Activated T-cell treated with anti-CD3 and anti-CD28 coated beads for 48 hours (primary cell): ENCODE data around the gene PTMA.
"Not testable (repeated sequence)": the region's sequence is repeated elsewhere in the genome, so short reads cannot be mapped to it uniquely, and the experiment has no call there.

ENCODE experiments used
- DNase-seq: peaks from one replicate; pipeline ENCODE4 v3.0.0-alpha.2; 2020; ENCODE audit warnings: low read depth

PTMA gene, protein sequence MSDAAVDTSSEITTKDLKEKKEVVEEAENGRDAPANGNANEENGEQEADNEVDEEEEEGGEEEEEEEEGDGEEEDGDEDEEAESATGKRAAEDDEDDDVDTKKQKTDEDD

DNA sequence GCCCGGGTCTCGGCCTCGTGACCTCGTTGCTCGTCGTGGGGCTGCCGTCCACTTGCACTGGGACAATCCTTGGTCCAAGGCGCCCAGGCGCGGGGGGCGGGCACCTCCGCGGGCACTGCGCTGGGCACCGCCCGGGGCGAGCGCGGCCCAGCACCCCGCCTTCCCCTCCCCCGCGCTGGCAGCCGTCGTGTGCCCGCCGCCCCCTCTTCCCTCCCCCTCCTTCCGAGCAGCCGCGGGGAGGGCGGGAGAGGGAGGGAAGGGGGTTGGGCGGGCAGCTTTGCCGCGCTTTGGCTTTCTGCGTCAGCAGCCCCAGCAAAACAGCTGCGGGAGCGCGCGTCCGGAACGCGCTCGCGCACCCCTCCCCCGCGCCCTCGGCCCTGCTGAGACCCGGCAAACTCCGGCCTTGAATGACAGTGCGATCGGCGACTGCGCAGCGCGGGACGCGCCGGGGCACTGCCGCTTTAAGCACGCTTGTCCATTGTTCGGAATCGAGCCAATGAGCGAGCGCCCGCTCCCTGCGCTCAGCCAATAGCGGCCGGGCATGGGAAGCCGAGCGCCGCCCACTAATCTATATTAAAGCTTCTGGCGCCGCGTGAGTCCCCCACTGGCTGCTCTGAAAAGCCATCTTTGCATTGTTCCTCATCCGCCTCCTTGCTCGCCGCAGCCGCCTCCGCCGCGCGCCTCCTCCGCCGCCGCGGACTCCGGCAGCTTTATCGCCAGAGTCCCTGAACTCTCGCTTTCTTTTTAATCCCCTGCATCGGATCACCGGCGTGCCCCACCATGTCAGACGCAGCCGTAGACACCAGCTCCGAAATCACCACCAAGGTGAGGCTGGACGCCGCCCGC lies at the start of gene PTMA:
Gene PTMA, plus strand, starts transcription at position 599 of the 846 bp plus-strand sequence. Its CDS starts 182 bp downstream, at position 781.
- peak; percentile 100 for DNase-seq

DNA sequence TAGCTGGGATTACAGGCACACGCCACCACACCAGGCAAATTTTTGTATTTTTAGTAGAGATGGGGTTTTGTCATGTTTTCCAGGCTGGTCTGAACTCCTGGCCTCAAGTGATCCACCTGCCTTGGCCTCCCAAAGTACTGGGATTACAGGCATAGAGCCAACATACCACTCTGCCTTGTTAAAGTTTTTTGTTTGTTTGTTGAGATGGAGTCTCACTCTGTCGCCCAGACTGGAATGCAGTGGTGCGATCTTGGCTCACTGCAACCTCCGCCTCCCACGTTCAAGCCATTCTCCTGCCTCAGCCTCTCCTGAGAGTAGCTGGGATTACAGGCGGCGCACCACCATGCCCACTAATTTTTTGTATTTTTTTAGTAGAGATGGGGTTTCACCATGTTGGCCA lies 48.3 kb upstream of the PTMA start:
- not testable (repeated sequence) for DNase-seq

DNA sequence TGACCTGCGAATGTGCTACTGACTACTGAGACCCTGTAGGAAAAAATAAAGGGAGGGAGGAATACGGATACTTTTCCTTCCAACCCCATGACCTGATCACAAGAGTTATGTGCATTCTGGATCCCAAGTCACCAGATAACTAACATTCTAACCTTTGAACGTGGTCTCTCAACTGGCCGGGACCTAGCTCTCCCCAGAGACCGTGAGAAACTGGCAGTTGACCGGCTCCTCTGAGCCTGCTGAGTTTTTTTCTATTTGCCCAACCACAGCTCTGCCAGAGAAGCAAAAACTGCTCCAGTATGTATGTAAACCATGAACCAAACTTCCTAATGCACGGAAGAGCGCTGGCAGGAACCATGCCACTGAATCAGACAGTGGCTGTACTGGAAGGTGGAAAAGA lies 47.5 kb upstream of the PTMA start:
- DNase-seq, result no peak

DNA sequence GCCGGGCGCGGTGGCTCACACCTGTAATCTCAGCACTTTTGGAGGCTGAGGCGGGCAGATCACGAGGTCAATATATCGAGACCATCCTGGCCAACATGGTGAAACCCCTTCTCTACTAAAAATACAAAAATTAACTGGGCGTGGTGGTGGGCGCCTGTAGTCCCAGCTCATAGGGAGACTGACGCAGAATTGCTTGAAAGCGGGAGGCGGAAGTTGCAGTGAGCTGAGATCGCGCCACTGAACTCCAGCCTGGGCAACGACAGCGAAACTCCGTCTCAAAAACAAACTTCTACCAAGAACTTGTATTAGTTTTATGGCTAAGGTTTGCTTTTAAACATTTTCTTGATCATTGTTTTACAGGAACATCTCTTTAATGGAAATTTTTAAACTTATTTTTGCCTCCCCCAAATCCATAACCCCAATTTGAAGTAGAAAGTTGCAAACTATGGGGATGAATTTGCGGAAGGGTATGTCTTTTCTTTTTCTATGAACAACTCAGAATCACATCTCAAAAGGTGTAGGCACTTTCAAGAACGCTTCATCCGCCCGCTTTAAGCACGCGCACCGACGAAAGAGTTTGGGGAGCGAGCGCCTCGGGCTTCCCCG lies 46.8 kb upstream of the PTMA start:
- no peak for DNase-seq

DNA sequence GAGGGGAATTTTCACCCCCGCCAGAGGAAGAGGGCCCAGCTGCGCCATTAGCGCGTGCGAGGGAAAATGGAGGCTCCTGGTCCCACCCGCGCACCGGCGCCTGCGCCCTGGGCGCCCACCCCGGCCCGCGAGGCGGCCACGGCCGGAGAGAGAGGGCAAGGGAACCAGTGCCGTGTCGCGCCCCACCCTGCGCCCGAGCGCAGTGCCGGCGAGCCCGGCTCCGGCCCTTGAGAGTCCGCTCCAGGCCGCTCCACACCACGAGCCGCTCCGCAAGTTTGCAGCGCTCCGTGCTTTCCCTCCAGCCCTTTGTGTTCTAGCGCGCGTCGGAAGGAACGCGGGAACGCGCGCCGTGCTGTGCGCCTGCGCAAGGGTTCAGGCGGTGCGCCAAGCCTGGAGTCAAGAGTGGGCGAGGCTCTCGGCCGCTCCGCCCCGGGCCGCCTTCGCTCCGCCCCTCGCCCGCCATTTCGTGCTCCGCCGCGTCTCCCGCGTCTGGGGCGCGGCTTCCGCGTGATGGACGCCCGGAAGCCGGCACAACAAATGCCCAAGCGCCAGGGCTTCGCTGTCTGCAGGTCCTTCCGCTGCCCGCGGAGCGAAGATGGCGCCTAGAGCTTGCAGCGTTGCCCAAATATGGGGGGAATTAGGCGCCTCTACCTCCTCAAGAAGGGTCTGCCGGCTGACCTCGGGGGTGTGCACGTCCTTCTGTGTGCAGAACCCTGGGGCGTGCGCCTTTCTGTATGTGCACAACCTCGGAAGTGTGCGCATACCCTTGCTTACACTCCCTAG lies 46.1 kb upstream of the PTMA start:
- DNase-seq, result peak; percentile 98

DNA sequence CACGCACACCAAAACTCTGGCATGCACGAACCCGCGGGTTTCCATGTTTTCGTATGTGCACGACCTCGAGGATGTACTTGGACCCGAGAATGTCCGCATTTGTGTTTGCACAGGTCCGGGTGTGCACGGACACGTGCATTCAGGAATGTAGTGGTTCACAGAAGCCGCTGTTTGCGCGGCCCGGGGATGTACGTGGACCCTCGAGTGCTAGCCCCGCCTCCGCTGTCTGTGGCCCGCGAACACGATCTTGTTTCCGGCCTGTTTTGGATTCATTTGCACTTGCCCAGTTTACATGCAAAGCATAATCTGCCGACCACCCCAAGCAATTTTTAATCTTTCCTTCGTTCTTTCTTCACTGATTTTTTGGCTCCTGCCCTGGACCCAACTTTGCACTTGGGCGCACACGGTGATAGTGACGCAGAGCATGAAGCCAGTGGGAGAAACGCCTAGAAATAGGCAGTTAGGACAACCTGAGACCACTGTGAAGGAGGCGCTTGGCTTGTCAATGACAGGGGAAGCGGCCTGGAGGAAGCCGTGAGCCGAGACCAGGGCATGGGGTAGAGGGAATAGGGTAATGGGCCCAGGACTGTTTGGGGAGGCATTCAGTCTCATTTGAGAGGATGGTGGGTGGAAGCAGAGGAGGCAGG lies 45.4 kb upstream of the PTMA start:
- no peak for DNase-seq

DNA sequence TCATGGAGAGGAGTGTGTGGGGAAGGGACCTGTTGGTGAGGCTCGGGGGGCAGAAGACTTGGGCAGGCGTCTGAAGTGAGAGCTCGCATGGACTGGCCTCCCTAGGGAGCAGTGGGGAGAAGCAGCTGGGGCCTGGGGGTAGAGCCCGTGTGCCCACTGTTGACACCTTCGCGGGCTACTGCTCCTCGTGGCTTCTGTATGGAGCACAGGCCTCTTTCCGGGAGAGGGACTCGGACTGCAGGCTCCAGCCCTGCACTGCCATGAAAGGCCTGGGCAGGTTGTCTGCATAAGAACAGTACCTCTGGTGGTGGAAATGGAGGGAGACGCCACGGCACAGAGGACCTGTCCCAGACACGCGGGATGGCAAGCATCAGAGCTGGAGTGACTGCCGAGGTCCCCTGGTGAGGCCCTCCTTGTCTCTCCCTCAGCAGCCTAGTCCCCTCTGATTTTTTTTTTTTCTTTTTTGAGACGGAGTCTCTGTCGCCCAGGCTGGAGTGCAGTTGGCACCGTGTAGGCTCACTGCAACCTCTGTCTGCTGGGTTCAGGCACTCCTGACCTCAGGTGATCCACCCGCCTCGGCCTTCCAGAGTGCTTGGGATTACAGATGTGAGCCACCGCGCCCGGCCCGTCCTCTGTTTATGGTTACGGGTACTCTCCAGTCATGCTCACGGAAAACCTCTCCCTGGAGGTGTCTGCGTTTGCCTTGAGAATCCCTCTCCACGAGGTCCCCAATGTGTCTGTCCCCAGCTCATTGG lies 44.7 kb upstream of the PTMA start:
- DNase-seq, result no peak

DNA sequence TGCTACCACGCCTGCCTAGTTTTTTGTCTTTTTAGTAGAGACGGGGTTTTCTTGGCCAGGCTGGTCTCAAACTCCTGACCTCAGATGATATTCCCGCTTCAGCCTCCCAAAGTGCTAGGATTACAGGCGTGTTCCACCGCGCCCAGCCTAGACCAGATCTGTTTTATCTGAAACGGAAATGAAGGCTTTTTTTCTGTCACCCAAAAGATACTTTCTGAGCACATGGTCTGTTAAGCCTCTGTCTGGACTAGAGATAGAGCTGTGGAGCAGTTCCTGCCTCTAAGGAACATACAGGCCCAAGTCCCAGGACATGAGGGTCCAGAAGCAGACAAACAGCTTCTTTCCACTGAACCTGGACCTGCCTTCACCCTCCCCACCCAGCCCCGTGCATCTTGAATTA lies 43.6 kb upstream of the PTMA start:
- no peak for DNase-seq

DNA sequence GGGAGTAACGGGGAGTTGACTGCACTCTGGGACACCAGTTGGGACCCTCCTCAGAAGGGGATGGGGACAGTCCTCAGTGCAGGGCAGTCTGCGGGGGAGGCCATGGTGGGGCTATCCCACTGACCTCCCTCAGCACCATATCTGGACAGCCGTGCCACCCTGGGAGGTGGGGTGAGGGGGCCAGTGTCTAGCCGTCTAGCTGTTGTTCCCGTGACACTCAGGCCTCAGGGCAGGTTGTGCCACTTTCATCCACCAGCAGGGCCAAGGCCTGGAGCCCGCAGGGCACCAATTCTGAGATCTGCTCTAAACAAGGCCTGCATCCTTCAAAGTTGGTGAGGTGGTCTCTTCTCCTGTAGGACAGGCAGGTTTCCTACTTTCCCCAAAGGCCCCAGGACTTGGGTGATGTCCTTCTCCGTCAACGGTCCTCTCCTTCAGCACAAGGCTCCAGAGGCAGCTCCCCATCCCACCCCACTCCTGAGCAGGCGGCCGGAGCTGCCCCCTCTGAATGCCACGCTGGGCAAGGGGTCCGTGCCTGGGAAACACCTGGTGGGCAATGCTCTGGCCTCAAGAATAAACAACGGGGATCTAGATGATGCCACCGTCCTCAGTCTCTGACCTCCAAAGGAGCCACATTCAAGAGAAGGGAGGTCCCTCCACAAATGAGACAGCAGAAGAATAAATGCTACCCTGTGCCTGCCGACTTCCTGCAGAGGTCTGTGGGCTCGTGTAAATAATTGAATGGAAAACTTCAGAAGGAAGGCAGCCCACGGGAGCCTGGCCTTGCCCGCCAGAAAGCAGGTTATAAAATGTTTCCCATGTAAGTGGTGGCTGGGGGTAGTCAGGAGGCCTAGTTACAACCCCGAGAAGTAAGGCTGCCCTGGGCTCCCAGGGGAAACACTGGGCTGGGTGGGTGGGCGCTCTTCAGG lies 42.8 kb upstream of the PTMA start:
- DNase-seq, result no peak

DNA sequence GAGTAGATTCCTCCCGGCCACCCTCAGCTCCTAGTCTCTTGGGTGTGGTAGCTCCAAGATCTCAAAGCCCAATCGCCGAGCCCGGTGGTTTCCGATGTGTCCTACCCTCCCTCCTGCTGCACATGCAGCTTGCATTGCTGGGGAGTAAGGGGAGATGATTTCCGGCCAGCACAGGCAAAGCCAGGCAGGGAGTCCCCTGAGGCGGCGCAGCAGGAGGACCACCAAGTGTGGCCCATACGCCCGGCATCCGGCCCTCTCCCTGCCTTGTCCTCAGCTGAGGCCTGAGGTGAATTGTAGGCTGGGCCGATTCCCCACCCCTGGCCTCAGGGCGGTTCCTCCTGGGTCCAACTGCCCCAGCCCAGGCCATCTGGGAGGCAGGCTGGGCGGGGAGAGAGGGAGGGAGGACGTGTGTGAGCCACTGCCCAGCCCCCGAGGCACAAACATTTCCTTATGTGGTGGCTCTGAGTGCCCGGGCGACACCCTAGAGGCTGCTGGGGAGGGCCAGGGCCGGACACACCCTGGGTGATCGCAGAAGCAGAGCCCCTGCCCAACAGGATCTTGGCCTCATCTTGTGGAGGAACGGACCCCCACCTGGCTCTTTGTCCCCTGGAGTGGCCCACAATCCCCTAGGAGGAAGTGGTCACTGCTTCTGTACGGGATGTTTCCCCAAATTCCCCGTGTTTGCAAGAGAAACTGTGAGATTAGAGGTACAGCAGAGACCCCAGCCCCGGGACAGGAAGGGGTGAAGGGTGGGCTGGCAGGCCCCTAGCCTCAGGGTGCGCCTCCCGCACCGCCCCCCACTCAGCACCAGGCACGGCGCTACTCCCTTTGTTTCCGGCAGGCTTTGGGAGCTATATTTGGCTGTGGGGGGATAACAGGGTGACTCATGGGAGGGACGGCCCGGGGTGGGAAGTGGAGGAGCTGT lies 41.9 kb upstream of the PTMA start:
- no peak for DNase-seq

DNA sequence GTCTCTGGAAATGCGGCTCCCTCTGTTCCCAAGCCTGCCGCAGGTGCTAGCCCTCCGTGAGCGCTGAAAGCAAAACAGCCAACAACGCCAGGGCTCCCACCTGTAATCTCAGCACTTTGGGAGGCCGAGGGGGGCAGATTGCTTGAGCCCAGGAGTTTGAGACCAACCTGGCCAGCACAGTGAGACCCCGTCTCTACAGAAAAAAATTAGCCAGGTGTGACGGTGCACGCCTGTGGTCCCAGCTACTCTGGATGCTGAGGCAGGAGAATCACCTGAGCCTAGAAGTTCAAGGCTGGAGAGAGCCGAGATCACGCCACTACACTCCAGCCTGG lies 41.3 kb upstream of the PTMA start:
- DNase-seq, result no peak

DNA sequence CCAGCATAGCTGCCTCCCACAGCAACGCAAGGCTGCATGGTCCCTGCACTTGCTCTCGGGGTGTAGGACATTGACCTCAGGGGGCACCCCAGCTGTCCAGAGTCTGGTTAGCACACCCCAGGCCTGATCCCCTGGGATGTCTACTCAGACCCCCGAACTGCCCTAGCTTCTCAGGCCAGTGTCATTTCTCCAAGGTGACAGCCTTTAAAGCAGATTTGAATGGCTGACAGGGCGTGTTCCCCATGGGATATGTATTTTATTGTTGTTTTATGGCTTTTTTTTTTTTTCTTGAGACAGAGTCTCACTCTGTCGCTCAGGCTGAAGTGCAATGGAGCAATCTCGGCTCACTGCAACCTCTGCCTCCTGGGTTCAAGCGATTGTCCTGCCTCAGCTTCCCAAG lies 40.8 kb upstream of the PTMA start:
- DNase-seq, result no peak

DNA sequence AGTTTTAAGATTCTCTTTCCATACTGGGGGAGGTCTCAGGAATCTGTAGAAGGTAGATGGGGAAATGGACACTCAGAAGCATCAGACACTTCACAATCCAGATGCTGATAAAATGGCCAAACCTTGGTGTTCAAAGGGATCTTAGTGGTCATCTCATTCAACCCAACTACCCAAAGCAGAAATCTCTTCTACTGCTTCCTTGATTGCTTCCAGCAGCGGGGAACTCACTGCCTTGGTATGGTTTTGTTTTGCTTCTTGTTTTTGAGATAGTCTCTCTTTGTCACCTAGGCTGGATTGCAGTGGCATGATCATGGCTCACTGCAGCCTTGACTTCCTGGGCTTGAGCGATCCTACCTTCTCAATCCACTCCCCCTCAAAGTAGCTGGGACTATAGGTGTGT lies 39.3 kb upstream of the PTMA start:
- DNase-seq, result no peak

DNA sequence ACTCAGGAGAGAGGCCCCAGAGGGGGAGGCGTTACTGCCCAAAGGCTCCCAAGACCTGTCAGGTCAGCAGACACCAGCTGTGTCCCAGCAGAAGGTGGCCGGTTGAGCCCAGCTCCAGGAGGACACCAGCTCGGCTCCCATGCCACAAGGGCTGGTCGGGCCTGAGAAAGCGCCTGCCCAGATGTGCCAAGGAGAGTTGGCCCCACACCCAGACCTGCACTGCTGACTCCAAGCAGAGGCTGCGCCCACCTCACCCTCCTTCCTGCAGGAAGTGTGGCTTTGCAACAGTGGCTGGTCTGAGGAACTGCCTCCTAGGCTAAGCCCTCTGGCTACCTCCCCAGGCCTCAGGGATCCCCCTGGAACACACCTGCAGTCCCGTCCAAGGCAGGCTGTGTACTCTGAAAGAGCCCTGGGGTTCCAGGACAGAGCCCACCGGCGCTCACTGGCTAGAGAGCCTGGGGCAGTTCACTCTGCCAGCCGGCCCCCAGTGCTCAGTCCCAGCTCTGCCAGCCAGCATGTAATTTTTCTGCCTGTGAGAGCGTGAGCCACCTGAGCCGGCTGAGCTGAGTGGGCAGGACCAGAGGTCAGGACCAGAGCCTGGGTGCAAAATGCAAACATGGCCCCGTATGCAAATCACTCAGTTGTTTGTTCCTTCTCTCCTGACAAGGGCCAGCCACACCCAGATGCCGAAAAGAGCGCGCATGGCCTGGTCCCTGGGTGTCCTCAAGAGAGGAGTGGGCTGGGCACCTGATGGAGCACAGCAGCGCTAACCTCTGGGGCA lies 36.9 kb upstream of the PTMA start:
- no peak for DNase-seq

DNA sequence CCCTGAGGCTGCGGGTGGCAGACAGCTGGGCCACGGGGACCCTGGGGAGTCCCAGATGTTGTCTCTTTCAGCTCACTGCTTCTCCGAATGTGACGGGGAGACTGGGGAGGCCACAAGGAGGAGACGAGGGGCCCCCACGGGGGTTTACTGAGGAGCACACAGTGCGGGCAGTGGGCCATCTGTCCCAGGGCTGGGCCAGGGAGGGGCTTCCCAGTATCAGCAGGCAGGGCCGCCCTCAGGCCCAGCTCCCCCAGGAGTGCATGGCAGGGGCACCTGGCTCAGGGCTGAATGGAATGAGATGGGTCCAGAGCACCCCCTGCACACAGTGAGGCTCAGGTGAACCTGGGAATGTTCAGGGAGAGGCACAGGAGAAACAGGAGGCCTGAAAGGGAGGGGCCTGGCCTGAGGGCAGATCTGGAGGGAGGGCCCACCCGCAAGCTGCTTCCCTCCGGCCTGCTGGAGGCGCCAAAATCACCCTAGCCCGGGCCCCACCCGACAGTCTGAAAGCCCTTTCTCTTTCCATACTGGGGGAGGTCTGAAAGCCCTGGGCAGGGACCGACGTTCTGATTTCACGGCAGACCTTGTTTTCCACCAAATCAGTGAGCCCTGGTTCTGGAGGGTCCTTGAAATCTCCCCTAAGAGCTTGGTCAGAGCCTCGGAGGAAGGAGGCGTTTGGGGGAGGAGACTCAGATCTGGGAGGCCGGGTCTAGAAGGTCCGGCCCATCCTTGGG lies 35.5 kb upstream of the PTMA start:
- no peak for DNase-seq

DNA sequence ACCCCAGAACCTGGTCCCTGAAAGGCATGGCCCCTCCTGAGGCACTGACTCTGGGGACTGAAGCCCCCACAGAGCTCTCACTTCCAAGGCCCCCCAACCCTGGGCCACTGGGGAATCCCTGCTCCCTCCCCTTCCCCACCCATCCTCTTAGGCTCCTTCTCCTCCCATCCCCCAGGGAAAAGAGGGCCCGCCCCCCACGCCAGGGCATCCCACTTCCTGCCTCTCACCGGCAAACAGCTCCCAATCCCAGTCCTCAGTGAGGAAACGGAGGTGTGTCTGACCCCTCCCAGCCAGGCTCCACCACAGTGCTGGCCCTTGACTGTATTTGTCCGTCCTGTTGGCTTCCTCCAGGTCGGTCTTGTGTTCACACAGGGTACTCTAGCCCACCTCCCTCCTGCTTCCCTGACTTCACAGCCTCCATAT lies 35.0 kb upstream of the PTMA start:
- DNase-seq, result no peak

DNA sequence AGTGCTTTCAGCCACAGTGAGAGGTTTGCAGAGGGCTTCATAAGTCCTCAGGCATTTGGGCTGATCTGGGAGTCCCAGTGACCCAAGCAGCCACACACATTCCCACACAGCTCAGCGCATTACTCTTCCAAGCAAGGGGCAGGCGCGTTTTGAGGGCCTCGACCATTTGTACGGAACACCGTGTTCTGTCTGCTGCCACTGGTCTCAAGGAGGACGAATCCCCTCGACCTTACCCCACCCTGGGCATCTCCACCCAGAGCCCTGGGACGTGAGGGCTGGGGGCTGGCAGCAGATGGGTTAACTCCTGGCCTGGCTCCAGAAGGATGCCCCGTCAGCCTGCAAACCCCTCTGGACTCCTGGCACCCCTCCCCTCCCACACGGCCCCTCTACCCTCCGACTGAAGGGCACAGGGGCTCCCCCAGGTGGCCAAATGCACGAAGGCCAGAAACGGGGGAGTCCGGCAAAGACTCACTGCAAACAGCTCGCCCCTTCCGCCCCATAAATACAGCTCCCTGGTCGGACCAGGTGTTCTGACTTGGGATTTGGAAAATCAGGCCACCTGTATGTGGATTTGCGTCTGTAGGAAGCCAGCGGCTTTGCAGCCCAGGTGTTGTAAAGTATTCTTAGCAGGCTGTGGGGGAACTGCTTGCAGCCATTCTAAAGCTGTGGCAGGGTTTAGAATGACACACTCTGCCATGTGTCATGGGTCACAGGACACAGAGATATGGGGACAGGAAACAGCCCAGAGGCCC lies 33.6 kb upstream of the PTMA start:
- peak; percentile 65 for DNase-seq
